Measurements from ENCODE around the gene CARD11.

DNA sequence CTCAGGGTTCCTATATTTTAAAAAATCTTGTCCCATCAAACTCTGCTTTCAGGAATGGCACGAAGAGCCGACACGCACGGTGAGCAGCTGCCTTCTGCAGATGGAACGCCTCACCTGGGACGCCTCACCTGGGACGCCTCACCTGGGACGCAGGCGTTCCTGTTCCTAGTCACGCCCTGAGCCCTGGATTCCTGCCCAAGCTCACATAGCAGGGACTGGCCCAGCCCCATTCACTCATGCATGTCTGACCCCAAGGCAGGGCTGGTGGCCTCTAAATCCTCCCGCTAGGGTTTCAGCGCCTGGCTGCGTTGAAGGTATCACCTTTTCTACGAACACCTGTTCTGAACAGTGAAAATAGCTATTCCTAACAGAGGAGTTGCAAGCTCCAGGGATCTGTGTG, 49.8 kb downstream of the CARD11 start:
- TF ChIP-seq, protein P1, sequence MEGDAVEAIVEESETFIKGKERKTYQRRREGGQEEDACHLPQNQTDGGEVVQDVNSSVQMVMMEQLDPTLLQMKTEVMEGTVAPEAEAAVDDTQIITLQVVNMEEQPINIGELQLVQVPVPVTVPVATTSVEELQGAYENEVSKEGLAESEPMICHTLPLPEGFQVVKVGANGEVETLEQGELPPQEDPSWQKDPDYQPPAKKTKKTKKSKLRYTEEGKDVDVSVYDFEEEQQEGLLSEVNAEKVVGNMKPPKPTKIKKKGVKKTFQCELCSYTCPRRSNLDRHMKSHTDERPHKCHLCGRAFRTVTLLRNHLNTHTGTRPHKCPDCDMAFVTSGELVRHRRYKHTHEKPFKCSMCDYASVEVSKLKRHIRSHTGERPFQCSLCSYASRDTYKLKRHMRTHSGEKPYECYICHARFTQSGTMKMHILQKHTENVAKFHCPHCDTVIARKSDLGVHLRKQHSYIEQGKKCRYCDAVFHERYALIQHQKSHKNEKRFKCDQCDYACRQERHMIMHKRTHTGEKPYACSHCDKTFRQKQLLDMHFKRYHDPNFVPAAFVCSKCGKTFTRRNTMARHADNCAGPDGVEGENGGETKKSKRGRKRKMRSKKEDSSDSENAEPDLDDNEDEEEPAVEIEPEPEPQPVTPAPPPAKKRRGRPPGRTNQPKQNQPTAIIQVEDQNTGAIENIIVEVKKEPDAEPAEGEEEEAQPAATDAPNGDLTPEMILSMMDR (IDR thresholded peaks at IDR 0.05): no peak
- TF ChIP-seq, protein P2, sequence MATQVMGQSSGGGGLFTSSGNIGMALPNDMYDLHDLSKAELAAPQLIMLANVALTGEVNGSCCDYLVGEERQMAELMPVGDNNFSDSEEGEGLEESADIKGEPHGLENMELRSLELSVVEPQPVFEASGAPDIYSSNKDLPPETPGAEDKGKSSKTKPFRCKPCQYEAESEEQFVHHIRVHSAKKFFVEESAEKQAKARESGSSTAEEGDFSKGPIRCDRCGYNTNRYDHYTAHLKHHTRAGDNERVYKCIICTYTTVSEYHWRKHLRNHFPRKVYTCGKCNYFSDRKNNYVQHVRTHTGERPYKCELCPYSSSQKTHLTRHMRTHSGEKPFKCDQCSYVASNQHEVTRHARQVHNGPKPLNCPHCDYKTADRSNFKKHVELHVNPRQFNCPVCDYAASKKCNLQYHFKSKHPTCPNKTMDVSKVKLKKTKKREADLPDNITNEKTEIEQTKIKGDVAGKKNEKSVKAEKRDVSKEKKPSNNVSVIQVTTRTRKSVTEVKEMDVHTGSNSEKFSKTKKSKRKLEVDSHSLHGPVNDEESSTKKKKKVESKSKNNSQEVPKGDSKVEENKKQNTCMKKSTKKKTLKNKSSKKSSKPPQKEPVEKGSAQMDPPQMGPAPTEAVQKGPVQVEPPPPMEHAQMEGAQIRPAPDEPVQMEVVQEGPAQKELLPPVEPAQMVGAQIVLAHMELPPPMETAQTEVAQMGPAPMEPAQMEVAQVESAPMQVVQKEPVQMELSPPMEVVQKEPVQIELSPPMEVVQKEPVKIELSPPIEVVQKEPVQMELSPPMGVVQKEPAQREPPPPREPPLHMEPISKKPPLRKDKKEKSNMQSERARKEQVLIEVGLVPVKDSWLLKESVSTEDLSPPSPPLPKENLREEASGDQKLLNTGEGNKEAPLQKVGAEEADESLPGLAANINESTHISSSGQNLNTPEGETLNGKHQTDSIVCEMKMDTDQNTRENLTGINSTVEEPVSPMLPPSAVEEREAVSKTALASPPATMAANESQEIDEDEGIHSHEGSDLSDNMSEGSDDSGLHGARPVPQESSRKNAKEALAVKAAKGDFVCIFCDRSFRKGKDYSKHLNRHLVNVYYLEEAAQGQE (IDR thresholded peaks at IDR 0.05; ENCODE audit: insufficient read depth in 1 of 2, low read depth in 2 of 2, low read length in 1 of 2): no peak
- no peak for TF ChIP-seq POLR2AphosphoS5 (IDR thresholded peaks at IDR 0.05; ENCODE audit: low read depth, low read length)
- no peak for TF ChIP-seq SIN3A (IDR thresholded peaks at IDR 0.05; ENCODE audit: borderline replicate concordance, insufficient read depth, low read depth, low read length)
